Upper lobe of left lung (tissue), 6 donors: Measurements from ENCODE around the gene FTO. TPM values are rescaled to one million over a fixed set of nuclear protein-coding genes. Genes with fewer than 3 reads are reported as not detected.

ENCODE experiments used
- ATAC-seq, 2 donors: fragments of 200-7000 bp; cut with Tn5 transposase; one replicate each; pipeline ENCODE4 v1.9.1; 2022; ENCODE audit warnings: mild to moderate bottlenecking in 2 of 2, moderate library complexity in 2 of 2; ENCODE audit not compliant: low FRiP score in 2 of 2
- DNase-seq, 2 donors: peaks; one replicate each; pipeline ENCODE4 v3.0.0-alpha.2; 2019 to 2020
- H3K27ac ChIP-seq, 4 donors: fragments of 200-600 bp; sonication (generic); one replicate each; pipeline ENCODE4 v1.5.1; 2016 to 2019
- H3K27me3 ChIP-seq, 4 donors: fragments of 200-600 bp; sonication (generic); one replicate each; pipeline ENCODE4 v1.5.1; 2017 to 2019
- H3K36me3 ChIP-seq, 4 donors: fragments of 200-600 bp; sonication (generic); one replicate each; pipeline ENCODE4 v1.5.1; 2016 to 2019
- H3K4me1 ChIP-seq, 4 donors: fragments of 200-600 bp; sonication (generic); one replicate each; pipeline ENCODE4 v1.5.1; 2018 to 2019
- H3K4me3 ChIP-seq, 4 donors: fragments of 200-600 bp; sonication (generic); one replicate each; pipeline ENCODE4 v1.5.1; 2017 to 2019; ENCODE audit warnings: mild to moderate bottlenecking in 2 of 4, moderate library complexity in 1 of 4
- H3K9me3 ChIP-seq, 4 donors: fragments of 200-600 bp; sonication (generic); one replicate each; pipeline ENCODE4 v1.5.1; 2018 to 2019
- EP300 ChIP-seq, 4 donors: sonication (generic); formaldehyde crosslinking; IDR thresholded peaks; one replicate each; pipeline ENCODE4 v1.5.1; 2017; ENCODE audit warnings: antibody characterized with exemption in 4 of 4, control low read depth in 2 of 4
- POLR2A ChIP-seq, 4 donors: fragments of 450-650 bp; IDR thresholded peaks; one replicate each; pipeline ENCODE4 v1.5.1; 2016 to 2017; ENCODE audit warnings: antibody characterized with exemption in 4 of 4, mild to moderate bottlenecking in 2 of 4
- POLR2AphosphoS5 ChIP-seq, 2 donors: sonication (generic); formaldehyde crosslinking; IDR thresholded peaks; one replicate each; pipeline ENCODE4 v1.5.1; 2017; ENCODE audit warnings: antibody characterized with exemption in 2 of 2
- WGBS, 2 donors: methylation state at CpG; one replicate each; pipeline ENCODE4 v1.1.5; 2017 to 2018; 5-methylcytosine and 5-hydroxymethylcytosine counted together
- total RNA-seq, 6 donors: library from RNA; depleted of rRNA in 4 of 6; stranded (reverse); fragments of >200 nt in 4 of 6; gene quantifications; one replicate each; pipeline versions ENCODE4 v1.1.0 to v1.2.1, GENCODE V29; 2016 to 2021
- TF ChIP-seq, protein P1 (sequence below), 6 experiments: fragments of 450-650 bp in 4 of 6; fragments of 200-600 bp in 2 of 6; sonication (generic) in 2 of 6; IDR thresholded peaks; one replicate each; pipeline ENCODE4 v1.5.1; 2016 to 2019; ENCODE audit warnings: antibody characterized with exemption in 6 of 6
- donor health status: DM: no; HTN: no; CAD: no; lungs with moderate emphysema.
- donor health status: DM: no; HTN: yes; CAD: no; lungs with severe emphysema.

The FTO gene
- total RNA-seq, 6 donors from 2014 or later = 62.9 to 114 (median 75.4) TPM

DNA sequence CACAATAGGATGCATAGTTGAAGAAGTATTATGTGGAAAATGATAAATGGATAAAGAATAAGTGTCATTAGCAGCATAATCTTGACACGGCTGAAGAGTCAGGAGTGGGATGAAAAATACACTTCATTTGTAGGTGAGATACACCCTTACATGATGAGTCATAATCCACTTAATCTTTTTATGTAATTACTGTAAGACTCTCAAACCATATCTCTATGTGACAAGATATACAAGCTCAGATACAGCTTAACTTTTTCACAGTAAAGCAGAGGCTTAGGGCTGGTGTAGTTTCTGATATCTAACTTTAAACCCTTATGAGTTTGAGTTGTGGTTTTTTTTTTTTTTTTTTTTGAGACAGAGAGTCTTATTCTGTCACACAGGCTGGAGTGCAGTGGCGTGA, 101.2 kb downstream of the FTO start:
- Histone ChIP-seq H3K9me3 (no peaks in the 10 kb centered on the region), H3K36me3 (no peaks in the 10 kb centered on the region), H3K4me1 (peaks cover 0 to 6% (median 0%) of the 10 kb centered on the region in 4 donors), H3K4me3 (no peak overlapping the region), H3K27me3 (no peaks in the 10 kb centered on the region), H3K27ac (no peak overlapping the region)
- DNase-seq = no peak
- 71 to 89% methylated on average over 2 of the region's 2 CpGs for WGBS, 2 donors
- ATAC-seq = no peak
- TF ChIP-seq, protein P1, sequence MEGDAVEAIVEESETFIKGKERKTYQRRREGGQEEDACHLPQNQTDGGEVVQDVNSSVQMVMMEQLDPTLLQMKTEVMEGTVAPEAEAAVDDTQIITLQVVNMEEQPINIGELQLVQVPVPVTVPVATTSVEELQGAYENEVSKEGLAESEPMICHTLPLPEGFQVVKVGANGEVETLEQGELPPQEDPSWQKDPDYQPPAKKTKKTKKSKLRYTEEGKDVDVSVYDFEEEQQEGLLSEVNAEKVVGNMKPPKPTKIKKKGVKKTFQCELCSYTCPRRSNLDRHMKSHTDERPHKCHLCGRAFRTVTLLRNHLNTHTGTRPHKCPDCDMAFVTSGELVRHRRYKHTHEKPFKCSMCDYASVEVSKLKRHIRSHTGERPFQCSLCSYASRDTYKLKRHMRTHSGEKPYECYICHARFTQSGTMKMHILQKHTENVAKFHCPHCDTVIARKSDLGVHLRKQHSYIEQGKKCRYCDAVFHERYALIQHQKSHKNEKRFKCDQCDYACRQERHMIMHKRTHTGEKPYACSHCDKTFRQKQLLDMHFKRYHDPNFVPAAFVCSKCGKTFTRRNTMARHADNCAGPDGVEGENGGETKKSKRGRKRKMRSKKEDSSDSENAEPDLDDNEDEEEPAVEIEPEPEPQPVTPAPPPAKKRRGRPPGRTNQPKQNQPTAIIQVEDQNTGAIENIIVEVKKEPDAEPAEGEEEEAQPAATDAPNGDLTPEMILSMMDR (IDR thresholded peaks at IDR 0.05) = no peak

DNA sequence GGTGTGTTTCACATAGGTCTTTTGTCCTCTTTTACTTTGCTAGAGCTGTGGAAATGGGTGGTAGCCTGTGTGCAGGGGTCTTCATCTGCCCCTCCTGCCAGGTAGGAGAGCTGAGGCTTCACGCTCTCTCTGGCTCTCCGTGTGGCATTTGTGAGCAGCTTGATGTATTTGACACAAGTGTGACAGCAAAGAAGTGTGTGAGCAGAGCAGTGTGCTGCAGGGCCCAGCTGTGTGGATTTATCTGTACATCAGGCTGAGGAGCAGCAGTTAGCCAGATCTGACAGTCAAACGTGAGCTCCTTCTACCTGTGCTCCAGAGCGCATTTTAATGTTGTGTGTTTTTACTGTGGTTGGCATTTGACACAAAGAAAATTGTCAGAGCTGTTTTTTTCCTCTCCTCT, 101.8 kb downstream of the FTO start:
- H3K4me1 ChIP-seq = peaks cover 0 to 6% (median 0%) of the 10 kb centered on the region in 4 donors
- no peaks in the 10 kb centered on the region for H3K27me3 ChIP-seq
- 76 to 79% methylated on average over 4 of the region's 4 CpGs for WGBS, 2 donors
- peak in 1 of 2 donors; percentile 55 for ATAC-seq
- no peaks in the 10 kb centered on the region for H3K9me3 ChIP-seq
- peaks cover 0 to 6% (median 0%) of the 10 kb centered on the region in 4 donors for H3K36me3 ChIP-seq
- DNase-seq = no peak
- TF ChIP-seq, protein P1 (IDR thresholded peaks at IDR 0.05) = no peak
- no peak for TF ChIP-seq POLR2AphosphoS5 (IDR thresholded peaks at IDR 0.05)
- no peak for TF ChIP-seq POLR2A (IDR thresholded peaks at IDR 0.05)
- TF ChIP-seq EP300 (IDR thresholded peaks at IDR 0.05) = no peak
- no peak overlapping the region for H3K4me3 ChIP-seq
- no peak overlapping the region for H3K27ac ChIP-seq

GRCh38 chr16:53809088-53809932, 105.4 kb downstream of the FTO start:
- DNase-seq = no peak
- Histone ChIP-seq H3K27ac (no peak overlapping the region), H3K4me3 (no peak overlapping the region), H3K4me1 (peaks cover 0 to 6% (median 0%) of the 10 kb centered on the region in 4 donors), H3K9me3 (no peaks in the 10 kb centered on the region), H3K36me3 (peaks cover 0 to 16% (median 0%) of the 10 kb centered on the region in 4 donors), H3K27me3 (no peaks in the 10 kb centered on the region)
- WGBS, 2 donors = 88 to 92% methylated on average over 8 of the region's 8 CpGs
- ATAC-seq = no peak
- TF ChIP-seq EP300 (IDR thresholded peaks at IDR 0.05) (no peak), POLR2A (IDR thresholded peaks at IDR 0.05) (no peak), POLR2AphosphoS5 (IDR thresholded peaks at IDR 0.05) (no peak)
- TF ChIP-seq, protein P1 (IDR thresholded peaks at IDR 0.05) = no peak

GRCh38 chr16:53812914-53813313, 109.0 kb downstream of the FTO start:
- Histone ChIP-seq H3K27me3 (no peaks in the 10 kb centered on the region), H3K9me3 (no peaks in the 10 kb centered on the region), H3K4me3 (no peak overlapping the region), H3K36me3 (peaks cover 0 to 26% (median 0%) of the 10 kb centered on the region in 4 donors), H3K27ac (no peak overlapping the region), H3K4me1 (peaks cover 0 to 3% (median 0%) of the 10 kb centered on the region in 4 donors)
- TF ChIP-seq POLR2A (IDR thresholded peaks at IDR 0.05) = no peak
- no peak for ATAC-seq
- WGBS, 2 donors = 75% methylated on average over 2 of the region's 2 CpGs
- no peak for DNase-seq

DNA sequence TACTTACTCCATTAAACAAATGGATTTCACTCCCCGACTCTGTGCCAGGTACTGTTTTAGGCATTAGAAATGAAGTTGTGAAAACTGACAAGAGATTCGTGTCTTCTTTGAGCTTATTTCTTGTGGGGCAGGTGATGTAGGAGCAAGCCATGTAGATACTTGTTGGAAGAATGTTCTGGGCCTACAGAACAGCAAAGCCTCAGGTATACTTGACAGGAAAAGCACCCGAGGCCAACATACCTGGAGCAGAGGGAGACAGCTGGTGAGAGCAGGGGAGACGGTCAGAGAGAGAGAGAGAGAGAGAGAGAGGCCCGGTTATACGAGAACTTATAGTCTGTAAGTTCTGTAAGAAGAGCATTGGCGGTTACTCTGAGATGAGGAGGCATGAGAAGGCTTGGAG, 110.8 kb downstream of the FTO start:
- H3K36me3 ChIP-seq = peaks cover 0 to 26% (median 0%) of the 10 kb centered on the region in 4 donors
- ATAC-seq (no peak), DNase-seq (no peak)
- H3K27me3 ChIP-seq = no peaks in the 10 kb centered on the region
- peaks cover 0 to 3% (median 0%) of the 10 kb centered on the region in 4 donors for H3K4me1 ChIP-seq
- H3K27ac ChIP-seq = no peak overlapping the region
- H3K4me3 ChIP-seq = no peak overlapping the region
- WGBS, 2 donors = 92 to 96% methylated on average over 7 of the region's 7 CpGs
- no peak for TF ChIP-seq POLR2AphosphoS5 (IDR thresholded peaks at IDR 0.05)
- no peak for TF ChIP-seq POLR2A (IDR thresholded peaks at IDR 0.05)
- no peak for TF ChIP-seq EP300 (IDR thresholded peaks at IDR 0.05)
- TF ChIP-seq, protein P1 (IDR thresholded peaks at IDR 0.05) = no peak
- H3K9me3 ChIP-seq = no peaks in the 10 kb centered on the region
